GM23338 (cell line): Measurements from ENCODE around the gene PDE3A. TPM values are rescaled to one million over a fixed set of nuclear protein-coding genes. Genes with fewer than 3 reads are reported as not detected.

Experiments
- ATAC-seq: fragments of 200-7000 bp; cut with Tn5 transposase; 3 replicates; pipeline ENCODE4 v1.9.1; 2020
- DNase-seq: peaks from one replicate; pipeline ENCODE4 v3.0.0-alpha.2; 2015; ENCODE audit warnings: low spot score
- H2AFZ ChIP-seq: fragments of 200-600 bp; sonication (generic); 2 replicates; pipeline ENCODE4 v1.8.0; 2016; ENCODE audit warnings: antibody characterized with exemption, mild to moderate bottlenecking, moderate library complexity
- H3F3A ChIP-seq: fragments of 200-600 bp; sonication (generic); replicated peaks from 2 replicates; pipeline ENCODE4 v1.8.0; 2017; ENCODE audit warnings: antibody characterized with exemption, mixed run types, low read depth
- H3K27ac ChIP-seq: fragments of 200-600 bp; sonication (generic); 2 replicates; pipeline ENCODE4 v1.6.1; 2016; ENCODE audit warnings: low read depth
- H3K27me3 ChIP-seq: fragments of 200-600 bp; sonication (generic); 2 replicates; pipeline ENCODE4 v1.8.0; 2016; ENCODE audit warnings: mild to moderate bottlenecking, mixed run types, moderate library complexity; ENCODE audit not compliant: insufficient read depth
- H3K36me3 ChIP-seq: fragments of 200-600 bp; sonication (generic); 2 replicates; pipeline ENCODE4 v1.8.0; 2016; ENCODE audit warnings: mild to moderate bottlenecking; ENCODE audit not compliant: insufficient read depth
- H3K4me1 ChIP-seq: fragments of 200-600 bp; sonication (generic); 2 replicates; pipeline ENCODE4 v1.8.0; 2016; ENCODE audit warnings: mild to moderate bottlenecking, moderate library complexity; ENCODE audit not compliant: insufficient read depth
- H3K4me2 ChIP-seq: fragments of 200-600 bp; sonication (generic); 2 replicates; pipeline ENCODE4 v1.7.1; 2017; ENCODE audit warnings: mixed run types
- H3K4me3 ChIP-seq: fragments of 200-600 bp; sonication (generic); 2 replicates; pipeline ENCODE4 v1.6.1; 2016; ENCODE audit warnings: mixed run types
- H3K79me2 ChIP-seq: fragments of 200-600 bp; sonication (generic); replicated peaks from 2 replicates; pipeline ENCODE4 v1.8.0; 2017; ENCODE audit warnings: mild to moderate bottlenecking; ENCODE audit not compliant: insufficient read depth
- H3K9me2 ChIP-seq: fragments of 200-600 bp; sonication (generic); 2 replicates; pipeline ENCODE4 v1.8.0; 2017; ENCODE audit not compliant: insufficient read depth
- H4K20me1 ChIP-seq: fragments of 200-600 bp; sonication (generic); replicated peaks from 2 replicates; pipeline ENCODE4 v1.8.0; 2017; ENCODE audit warnings: mild to moderate bottlenecking; ENCODE audit not compliant: insufficient read depth
- H3K27ac Mint-ChIP-seq: 2 replicates; pipeline ENCODE4 v1.8.0; 2020; ENCODE audit warnings: inconsistent platforms, mild to moderate bottlenecking, moderate library complexity, mixed read lengths
- H3K27me3 Mint-ChIP-seq: 3 replicates; pipeline ENCODE4 v1.8.0; 2022; ENCODE audit warnings: low read depth, mild to moderate bottlenecking, moderate library complexity, mixed read lengths, inconsistent platforms; ENCODE audit not compliant: insufficient read depth, poor library complexity
- H3K36me3 Mint-ChIP-seq: 3 replicates; pipeline ENCODE4 v1.8.0; 2021; ENCODE audit warnings: low read depth, mild to moderate bottlenecking, inconsistent platforms, moderate library complexity, mixed read lengths
- H3K4me1 Mint-ChIP-seq: 3 replicates; pipeline ENCODE4 v1.8.0; 2020; ENCODE audit warnings: mild to moderate bottlenecking, inconsistent platforms, mixed read lengths
- H3K4me3 Mint-ChIP-seq: 3 replicates; pipeline ENCODE4 v1.8.0; 2021; ENCODE audit warnings: moderate library complexity, mild to moderate bottlenecking, inconsistent platforms, mixed read lengths
- H3K9me3 Mint-ChIP-seq: 3 replicates; pipeline ENCODE4 v1.8.0; 2020; ENCODE audit warnings: moderate library complexity, mild to moderate bottlenecking, inconsistent platforms, mixed read lengths
- EZH2phosphoT487 ChIP-seq: fragments of 200-600 bp; sonication (generic); IDR thresholded peaks from one replicate; pipeline ENCODE4 v1.8.1; 2018; ENCODE audit warnings: antibody characterized with exemption; ENCODE audit not compliant: unreplicated experiment
- JUNB ChIP-seq: IDR thresholded peaks from one replicate; pipeline ENCODE4 v1.6.1; 2016; ENCODE audit warnings: antibody characterized with exemption; ENCODE audit not compliant: unreplicated experiment
- NANOG ChIP-seq: IDR thresholded peaks from 2 replicates; pipeline ENCODE4 v1.6.1; 2016; ENCODE audit warnings: antibody characterized with exemption, borderline replicate concordance
- POLR2AphosphoS5 ChIP-seq: IDR thresholded peaks from 2 replicates; pipeline ENCODE4 v1.6.1; 2016; ENCODE audit warnings: antibody characterized with exemption, low read depth
- STAT1 ChIP-seq: IDR thresholded peaks from one replicate; pipeline ENCODE4 v1.6.1; 2016; ENCODE audit warnings: antibody characterized with exemption; ENCODE audit not compliant: unreplicated experiment
- ZNF114 ChIP-seq: fragments of 250-450 bp; sonication (Bioruptor Pico); IDR thresholded peaks from 2 replicates; pipeline ENCODE4 v1.5.0; 2020; ENCODE audit warnings: mild to moderate bottlenecking, moderate library complexity
- ZNF331 ChIP-seq: fragments of 250-450 bp; sonication (Bioruptor Pico); IDR thresholded peaks from 2 replicates; pipeline ENCODE4 v1.5.0; 2020; ENCODE audit warnings: low read depth, mild to moderate bottlenecking, moderate library complexity
- polyA plus RNA-seq: library from polyadenylated mRNA; unstranded; fragments of >200 nt; fragmentation: Nextera tagmentation; extraction: Ambion mirVana; gene quantifications from 2 replicates; pipeline ENCODE4 v1.2.1, GENCODE V29; 2016
- total RNA-seq: library from RNA; depleted of rRNA; stranded (reverse); fragments of >200 nt; shearing (Covaris generic); gene quantifications from 2 replicates; pipeline ENCODE4 v1.2.3, GENCODE V29; 2014
- TF ChIP-seq, protein P1 (sequence below): fragments of 250-450 bp; sonication (Bioruptor Pico); IDR thresholded peaks from 2 replicates; pipeline ENCODE4 v1.5.0; 2020; ENCODE audit warnings: mild to moderate bottlenecking, moderate library complexity
- TF ChIP-seq, protein P2 (sequence below): IDR thresholded peaks from 2 replicates; pipeline ENCODE4 v1.6.1; 2016; ENCODE audit warnings: antibody characterized with exemption

PDE3A gene
- total and polyA plus RNA-seq, 2 experiments from 2014 or later: 2.7 to 9.2 TPM

DNA sequence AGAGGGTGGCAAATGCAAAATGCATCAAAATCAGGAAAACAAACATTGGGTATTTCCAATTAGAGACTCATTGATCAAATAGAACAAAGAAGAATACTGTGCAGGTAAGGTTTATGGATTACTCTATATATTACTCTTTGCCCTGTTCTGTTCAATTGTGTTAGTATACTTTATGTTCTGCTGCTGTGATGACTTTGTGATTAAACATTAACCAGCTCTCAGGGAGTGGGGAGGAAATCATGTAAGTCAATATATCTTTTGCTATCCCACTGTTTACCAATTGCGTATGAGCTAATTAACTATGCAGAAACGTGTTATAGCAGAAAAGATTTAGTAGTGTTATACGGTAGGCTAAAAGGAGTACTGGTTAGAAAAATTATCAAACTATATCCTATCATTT, 129.4 kb downstream of the PDE3A start (continued):
- TF ChIP-seq, protein P1, sequence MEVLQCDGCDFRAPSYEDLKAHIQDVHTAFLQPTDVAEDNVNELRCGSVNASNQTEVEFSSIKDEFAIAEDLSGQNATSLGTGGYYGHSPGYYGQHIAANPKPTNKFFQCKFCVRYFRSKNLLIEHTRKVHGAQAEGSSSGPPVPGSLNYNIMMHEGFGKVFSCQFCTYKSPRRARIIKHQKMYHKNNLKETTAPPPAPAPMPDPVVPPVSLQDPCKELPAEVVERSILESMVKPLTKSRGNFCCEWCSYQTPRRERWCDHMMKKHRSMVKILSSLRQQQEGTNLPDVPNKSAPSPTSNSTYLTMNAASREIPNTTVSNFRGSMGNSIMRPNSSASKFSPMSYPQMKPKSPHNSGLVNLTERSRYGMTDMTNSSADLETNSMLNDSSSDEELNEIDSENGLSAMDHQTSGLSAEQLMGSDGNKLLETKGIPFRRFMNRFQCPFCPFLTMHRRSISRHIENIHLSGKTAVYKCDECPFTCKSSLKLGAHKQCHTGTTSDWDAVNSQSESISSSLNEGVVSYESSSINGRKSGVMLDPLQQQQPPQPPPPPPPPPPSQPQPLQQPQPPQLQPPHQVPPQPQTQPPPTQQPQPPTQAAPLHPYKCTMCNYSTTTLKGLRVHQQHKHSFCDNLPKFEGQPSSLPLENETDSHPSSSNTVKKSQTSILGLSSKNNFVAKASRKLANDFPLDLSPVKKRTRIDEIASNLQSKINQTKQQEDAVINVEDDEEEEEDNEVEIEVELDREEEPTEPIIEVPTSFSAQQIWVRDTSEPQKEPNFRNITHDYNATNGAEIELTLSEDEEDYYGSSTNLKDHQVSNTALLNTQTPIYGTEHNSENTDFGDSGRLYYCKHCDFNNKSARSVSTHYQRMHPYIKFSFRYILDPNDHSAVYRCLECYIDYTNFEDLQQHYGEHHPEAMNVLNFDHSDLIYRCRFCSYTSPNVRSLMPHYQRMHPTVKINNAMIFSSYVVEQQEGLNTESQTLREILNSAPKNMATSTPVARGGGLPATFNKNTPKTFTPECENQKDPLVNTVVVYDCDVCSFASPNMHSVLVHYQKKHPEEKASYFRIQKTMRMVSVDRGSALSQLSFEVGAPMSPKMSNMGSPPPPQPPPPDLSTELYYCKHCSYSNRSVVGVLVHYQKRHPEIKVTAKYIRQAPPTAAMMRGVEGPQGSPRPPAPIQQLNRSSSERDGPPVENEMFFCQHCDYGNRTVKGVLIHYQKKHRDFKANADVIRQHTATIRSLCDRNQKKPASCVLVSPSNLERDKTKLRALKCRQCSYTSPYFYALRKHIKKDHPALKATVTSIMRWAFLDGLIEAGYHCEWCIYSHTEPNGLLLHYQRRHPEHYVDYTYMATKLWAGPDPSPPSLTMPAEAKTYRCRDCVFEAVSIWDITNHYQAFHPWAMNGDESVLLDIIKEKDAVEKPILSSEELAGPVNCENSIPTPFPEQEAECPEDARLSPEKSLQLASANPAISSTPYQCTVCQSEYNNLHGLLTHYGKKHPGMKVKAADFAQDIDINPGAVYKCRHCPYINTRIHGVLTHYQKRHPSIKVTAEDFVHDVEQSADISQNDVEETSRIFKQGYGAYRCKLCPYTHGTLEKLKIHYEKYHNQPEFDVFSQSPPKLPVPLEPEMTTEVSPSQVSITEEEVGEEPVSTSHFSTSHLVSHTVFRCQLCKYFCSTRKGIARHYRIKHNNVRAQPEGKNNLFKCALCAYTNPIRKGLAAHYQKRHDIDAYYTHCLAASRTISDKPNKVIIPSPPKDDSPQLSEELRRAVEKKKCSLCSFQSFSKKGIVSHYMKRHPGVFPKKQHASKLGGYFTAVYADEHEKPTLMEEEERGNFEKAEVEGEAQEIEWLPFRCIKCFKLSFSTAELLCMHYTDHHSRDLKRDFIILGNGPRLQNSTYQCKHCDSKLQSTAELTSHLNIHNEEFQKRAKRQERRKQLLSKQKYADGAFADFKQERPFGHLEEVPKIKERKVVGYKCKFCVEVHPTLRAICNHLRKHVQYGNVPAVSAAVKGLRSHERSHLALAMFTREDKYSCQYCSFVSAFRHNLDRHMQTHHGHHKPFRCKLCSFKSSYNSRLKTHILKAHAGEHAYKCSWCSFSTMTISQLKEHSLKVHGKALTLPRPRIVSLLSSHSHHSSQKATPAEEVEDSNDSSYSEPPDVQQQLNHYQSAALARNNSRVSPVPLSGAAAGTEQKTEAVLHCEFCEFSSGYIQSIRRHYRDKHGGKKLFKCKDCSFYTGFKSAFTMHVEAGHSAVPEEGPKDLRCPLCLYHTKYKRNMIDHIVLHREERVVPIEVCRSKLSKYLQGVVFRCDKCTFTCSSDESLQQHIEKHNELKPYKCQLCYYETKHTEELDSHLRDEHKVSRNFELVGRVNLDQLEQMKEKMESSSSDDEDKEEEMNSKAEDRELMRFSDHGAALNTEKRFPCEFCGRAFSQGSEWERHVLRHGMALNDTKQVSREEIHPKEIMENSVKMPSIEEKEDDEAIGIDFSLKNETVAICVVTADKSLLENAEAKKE: no peak

- no peaks in the 10 kb centered on the region for H3K4me1 ChIP-seq
- H3K9me2 ChIP-seq: no peaks in the 10 kb centered on the region
- H3K4me3 Mint-ChIP-seq: no peak overlapping the region
- H3F3A ChIP-seq: no peaks in the 10 kb centered on the region
- H3K36me3 Mint-ChIP-seq: no peaks in the 10 kb centered on the region
- H3K36me3 ChIP-seq: no peaks in the 10 kb centered on the region
- H4K20me1 ChIP-seq: no peaks in the 10 kb centered on the region
- H3K27me3 ChIP-seq: no peaks in the 10 kb centered on the region
- no peak overlapping the region for H3K27ac Mint-ChIP-seq
- ATAC-seq (no peak), DNase-seq (no peak)
- H3K27me3 Mint-ChIP-seq: no peaks in the 10 kb centered on the region
- H3K27ac ChIP-seq: no peak overlapping the region
- H3K4me1 Mint-ChIP-seq: peaks cover under 1% of the 10 kb centered on the region; the same call in 1 of the 3 replicates
- no peak overlapping the region for H3K4me3 ChIP-seq
- H3K9me3 Mint-ChIP-seq: no peaks in the 10 kb centered on the region
- H3K79me2 ChIP-seq: no peaks in the 10 kb centered on the region
- H3K4me2 ChIP-seq: no peak overlapping the region
- H2AFZ ChIP-seq: no peak overlapping the region
- TF ChIP-seq STAT1 (no peak), ZNF114 (no peak), JUNB (no peak), ZNF331 (CRISPR knock-in tag) (no peak), EZH2phosphoT487 (no peak), POLR2AphosphoS5 (no peak), NANOG (no peak)
- TF ChIP-seq, protein P1: no peak
- TF ChIP-seq, protein P2, sequence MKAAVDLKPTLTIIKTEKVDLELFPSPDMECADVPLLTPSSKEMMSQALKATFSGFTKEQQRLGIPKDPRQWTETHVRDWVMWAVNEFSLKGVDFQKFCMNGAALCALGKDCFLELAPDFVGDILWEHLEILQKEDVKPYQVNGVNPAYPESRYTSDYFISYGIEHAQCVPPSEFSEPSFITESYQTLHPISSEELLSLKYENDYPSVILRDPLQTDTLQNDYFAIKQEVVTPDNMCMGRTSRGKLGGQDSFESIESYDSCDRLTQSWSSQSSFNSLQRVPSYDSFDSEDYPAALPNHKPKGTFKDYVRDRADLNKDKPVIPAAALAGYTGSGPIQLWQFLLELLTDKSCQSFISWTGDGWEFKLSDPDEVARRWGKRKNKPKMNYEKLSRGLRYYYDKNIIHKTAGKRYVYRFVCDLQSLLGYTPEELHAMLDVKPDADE: no peak
Observed at GRCh38 chr12:20501958-20502357, 133.6 kb downstream of the PDE3A start.
